Endothelial cell of umbilical vein (primary cell): Measurements from ENCODE around the gene TUBB4A. TPM values are rescaled to one million over a fixed set of nuclear protein-coding genes. Genes with fewer than 3 reads are reported as not detected.

Source experiments
- BruUV-seq: library from RNA; stranded (reverse); fragments of 400-500 nt; replicated peaks from 2 replicates; lab custom pipeline; 2021; lab: Mats Ljungman, UMichigan
- CTCF ChIA-PET: fragments of 300-600, 350-600 bp; sonication (Branson Sonifier 250); formaldehyde crosslinking; loops from one replicate; lab custom pipeline; 2021; ENCODE audit warnings: antibody characterized with exemption, inconsistent platforms; lab: Charles Lee
- POLR2A ChIA-PET: fragments of 300-600, 350-600 bp; sonication (Branson Sonifier 250); formaldehyde crosslinking; loops from one replicate; lab custom pipeline; 2021; ENCODE audit warnings: antibody characterized with exemption, inconsistent platforms; lab: Charles Lee
- DNase-seq: peaks from one replicate; pipeline ENCODE4 v3.0.0-alpha.2; 2011; ENCODE audit warnings: low read depth, low spot score
- FAIRE-seq: peaks from 2 replicates; lab custom pipeline; 2011; peaks lifted over from hg19 to GRCh38; lab: Jason Lieb, UNC
- H2AFZ ChIP-seq: 2 replicates; pipeline ENCODE4 v1.6.0; 2012; ENCODE audit warnings: low read depth, low read length, control low read depth, inconsistent platforms
- H3K27ac ChIP-seq: 2 replicates; pipeline ENCODE4 v1.5.1; 2011; ENCODE audit warnings: low read depth, mild to moderate bottlenecking, control low read depth, low read length, moderate library complexity; ENCODE audit not compliant: insufficient read depth
- H3K27me3 ChIP-seq, 2 experiments: 2 replicates each; pipeline versions ENCODE4 v1.6.0 to v1.6.1; 2011; ENCODE audit warnings: low read length in 2 of 2, mixed read lengths in 1 of 2; ENCODE audit not compliant: control insufficient read depth in 2 of 2, insufficient read depth in 2 of 2
- H3K36me3 ChIP-seq, 2 experiments: 2 replicates in 1 of 2; 3 replicates in 1 of 2; pipeline ENCODE4 v1.5.1; 2011; ENCODE audit warnings: low read length in 2 of 2, mild to moderate bottlenecking in 1 of 2, moderate library complexity in 1 of 2; ENCODE audit not compliant: control insufficient read depth in 2 of 2, insufficient read depth in 2 of 2; ENCODE audit errors: extremely low read depth in 1 of 2
- H3K4me1 ChIP-seq: 3 replicates; pipeline ENCODE4 v1.5.1; 2011; ENCODE audit warnings: mild to moderate bottlenecking, low read length; ENCODE audit not compliant: control insufficient read depth, insufficient read depth; ENCODE audit errors: extremely low read depth
- H3K4me2 ChIP-seq: 2 replicates; pipeline ENCODE4 v1.6.1; 2011; ENCODE audit warnings: low read length, control low read depth, mixed read lengths; ENCODE audit not compliant: insufficient read depth
- H3K4me3 ChIP-seq, 3 experiments: fragments of 200-600 bp in 1 of 3; sonication (generic), shearing (Covaris generic) in 1 of 3; replicated peaks in 1 of 3; 2 replicates each; pipeline ENCODE4 v1.5.1; 2011 to 2016; ENCODE audit warnings: control low read depth in 3 of 3, low read length in 3 of 3, mild to moderate bottlenecking in 2 of 3, inconsistent platforms in 1 of 3, low read depth in 1 of 3, moderate library complexity in 1 of 3; ENCODE audit not compliant: insufficient read depth in 1 of 3
- H3K79me2 ChIP-seq: 2 replicates; pipeline ENCODE4 v1.6.0; 2012; ENCODE audit warnings: low read length, inconsistent platforms; ENCODE audit not compliant: control insufficient read depth, insufficient read depth
- H3K9ac ChIP-seq: replicated peaks from 2 replicates; pipeline ENCODE3; 2011; ENCODE audit warnings: low read length, control low read depth; ENCODE audit not compliant: insufficient read depth; ENCODE audit errors: extremely low read depth
- H3K9me1 ChIP-seq: replicated peaks from 3 replicates; pipeline ENCODE4 v1.6.0; 2011; ENCODE audit warnings: mild to moderate bottlenecking, low read length; ENCODE audit not compliant: control insufficient read depth, insufficient read depth; ENCODE audit errors: extremely low read depth
- H3K9me3 ChIP-seq: replicated peaks from 2 replicates; pipeline ENCODE4 v1.5.1; 2012; ENCODE audit warnings: low read length, inconsistent platforms; ENCODE audit not compliant: control insufficient read depth, insufficient read depth
- H4K20me1 ChIP-seq: replicated peaks from 2 replicates; pipeline ENCODE3; 2011; ENCODE audit warnings: mild to moderate bottlenecking, low read length; ENCODE audit not compliant: control insufficient read depth, insufficient read depth; ENCODE audit errors: extremely low read depth
- EZH2 ChIP-seq: IDR thresholded peaks from 2 replicates; pipeline ENCODE4 v1.6.1; 2012; ENCODE audit warnings: borderline replicate concordance, low read depth, mild to moderate bottlenecking, moderate library complexity, low read length, inconsistent platforms; ENCODE audit not compliant: severe bottlenecking
- FOS ChIP-seq: IDR thresholded peaks from 2 replicates; pipeline ENCODE4 v1.6.1; 2011; ENCODE audit warnings: mild to moderate bottlenecking, low read length, moderate library complexity, borderline replicate concordance; ENCODE audit not compliant: insufficient read depth
- GATA2 ChIP-seq: IDR thresholded peaks from 2 replicates; pipeline ENCODE4 v1.7.0; 2011; ENCODE audit warnings: low read depth, mild to moderate bottlenecking, moderate library complexity, mixed read lengths, low read length; ENCODE audit not compliant: insufficient read length, insufficient read depth
- JUN ChIP-seq: IDR thresholded peaks from 2 replicates; pipeline ENCODE4 v1.6.1; 2011; ENCODE audit warnings: borderline replicate concordance, low read depth; ENCODE audit not compliant: insufficient read length, insufficient read depth
- MYC ChIP-seq: IDR thresholded peaks from one replicate; pipeline ENCODE4 v1.6.1; 2011; ENCODE audit warnings: mild to moderate bottlenecking, low read depth, low read length
- POLR2A ChIP-seq: IDR thresholded peaks from 2 replicates; pipeline ENCODE4 v1.6.1; 2012; ENCODE audit warnings: low read depth, mild to moderate bottlenecking, control low read depth, low read length
- POLR2AphosphoS5 ChIP-seq: IDR thresholded peaks from 2 replicates; pipeline ENCODE4 v1.6.1; 2012; ENCODE audit warnings: low read depth, mild to moderate bottlenecking, control low read depth, low read length, moderate library complexity; ENCODE audit not compliant: insufficient read depth
- dilution Hi-C: fragments of 300-500 bp; cut with MboI; formaldehyde crosslinking; loops from one replicate; pipeline ENCODE4 v1.15.0; 2019; ENCODE audit warnings: low sequenced_read_pairs; ENCODE audit not compliant: extremely low pct_ligation_motif_present
- intact Hi-C: fragments of 100-400 bp; cut with micrococcal nuclease; formaldehyde crosslinking; loops from one replicate; pipeline ENCODE4 v1.10.0; 2022
- polyA plus RNA-seq, 4 experiments: library from polyadenylated mRNA; depleted of rRNA in 3 of 4; stranded (reverse) in 3 of 4; unstranded in 1 of 4; fragments of >200 nt; gene quantifications; 2 replicates each; pipeline versions ENCODE4 v1.2.1 to v1.2.3, GENCODE V29; 2011 to 2012; ENCODE audit warnings: missing spikeins in 1 of 4
- total RNA-seq: library from RNA; stranded (reverse); gene quantifications from 2 replicates; pipeline ENCODE4 v1.2.3, GENCODE V29; 2021
- TF ChIP-seq, protein P1 (sequence below): IDR thresholded peaks from 2 replicates; pipeline ENCODE4 v1.6.1; 2011; ENCODE audit not compliant: insufficient read depth, insufficient read length
- TF ChIP-seq, protein P2 (sequence below), 2 donors: IDR thresholded peaks; 1 replicate in 1 of 2; 2 replicates in 1 of 2; pipeline ENCODE4 v1.5.1; 2011; ENCODE audit warnings: low read length in 2 of 2, mild to moderate bottlenecking in 2 of 2, moderate library complexity in 2 of 2, control low read depth in 1 of 2, inconsistent platforms in 1 of 2, low read depth in 1 of 2; ENCODE audit not compliant: insufficient read depth in 1 of 2; ENCODE audit errors: extremely low read depth in 1 of 2

TUBB4A gene
- total and polyA plus RNA-seq, 2 donors (not counting 3 experiments of a cell fraction or from before 2014, with no cell fraction given): not detected

DNA sequence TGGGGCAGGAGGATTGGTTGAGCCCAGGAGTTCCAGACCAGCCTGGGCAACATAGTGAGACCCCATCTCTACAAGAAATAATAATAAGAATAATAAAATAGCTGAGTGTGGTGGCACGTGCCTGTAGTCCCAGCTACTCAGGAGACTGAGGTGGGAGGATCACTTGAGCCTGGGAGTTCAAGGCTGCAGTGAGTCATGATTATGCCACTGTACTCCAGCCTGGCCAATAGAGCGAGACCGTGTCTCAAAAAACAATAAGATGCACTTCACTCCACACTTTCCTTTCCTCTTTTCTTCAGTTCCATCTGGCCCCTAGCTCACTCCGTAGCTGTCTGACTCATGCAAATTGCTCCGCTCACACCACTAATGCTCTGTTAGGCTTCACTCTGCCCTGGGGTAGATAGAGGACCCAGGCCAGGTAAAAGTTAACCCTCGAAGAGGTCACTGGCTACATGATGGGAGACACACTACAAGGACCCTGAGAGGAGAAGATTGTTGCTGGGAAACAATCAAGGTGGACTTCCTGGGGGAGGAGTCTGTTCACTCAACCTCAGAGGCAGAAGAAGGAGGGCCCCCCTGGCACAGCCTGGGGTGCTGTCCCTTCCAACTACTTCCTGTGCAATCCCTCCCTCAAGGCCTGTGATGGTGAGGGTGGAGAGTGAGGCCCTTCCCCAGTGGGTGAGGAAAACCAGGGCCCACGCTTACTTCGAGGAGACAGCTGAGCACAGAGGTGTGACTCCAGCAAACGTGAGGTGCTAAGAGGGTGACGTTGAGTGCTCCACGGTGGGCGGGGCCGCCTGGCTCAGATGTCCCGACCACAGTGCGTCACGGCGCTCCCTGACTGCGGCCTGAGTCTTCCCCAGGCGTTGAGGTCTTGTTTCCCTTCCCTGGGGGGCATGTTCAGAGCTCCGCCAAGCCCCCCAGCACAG lies 19.9 kb upstream of the TUBB4A start:
- no peak overlapping the region for H2AFZ ChIP-seq
- no peak overlapping the region for H3K27ac ChIP-seq
- H4K20me1 ChIP-seq: no peaks in the 10 kb centered on the region
- ChIA-PET POLR2A (interaction anchor here (0.6 kb wide), 1 partner anchor 547 kb away, joined by 3 read pairs; the partner anchor contains the start of gene ZNF557), CTCF (interaction anchor here (2.2 to 7.3 kb wide), 2 partner anchors 110 to 342 kb away, joined by 8 to 100 read pairs; no protein-coding TSS in a partner anchor)
- H3K4me3 ChIP-seq: no peak overlapping the region
- DNase-seq: no peak
- no peak overlapping the region for H3K4me2 ChIP-seq
- intact Hi-C loops: no loop called here
- dilution Hi-C loops: no loop called here
- FAIRE-seq: no peak
- H3K27me3 ChIP-seq: no peaks in the 10 kb centered on the region
- TF ChIP-seq FOS (no peak), JUN (no peak), MYC (no peak), EZH2 (no peak), GATA2 (no peak), POLR2AphosphoS5 (no peak), POLR2A (no peak)
- TF ChIP-seq, protein P1, sequence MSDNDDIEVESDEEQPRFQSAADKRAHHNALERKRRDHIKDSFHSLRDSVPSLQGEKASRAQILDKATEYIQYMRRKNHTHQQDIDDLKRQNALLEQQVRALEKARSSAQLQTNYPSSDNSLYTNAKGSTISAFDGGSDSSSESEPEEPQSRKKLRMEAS: no peak
- TF ChIP-seq, protein P2, sequence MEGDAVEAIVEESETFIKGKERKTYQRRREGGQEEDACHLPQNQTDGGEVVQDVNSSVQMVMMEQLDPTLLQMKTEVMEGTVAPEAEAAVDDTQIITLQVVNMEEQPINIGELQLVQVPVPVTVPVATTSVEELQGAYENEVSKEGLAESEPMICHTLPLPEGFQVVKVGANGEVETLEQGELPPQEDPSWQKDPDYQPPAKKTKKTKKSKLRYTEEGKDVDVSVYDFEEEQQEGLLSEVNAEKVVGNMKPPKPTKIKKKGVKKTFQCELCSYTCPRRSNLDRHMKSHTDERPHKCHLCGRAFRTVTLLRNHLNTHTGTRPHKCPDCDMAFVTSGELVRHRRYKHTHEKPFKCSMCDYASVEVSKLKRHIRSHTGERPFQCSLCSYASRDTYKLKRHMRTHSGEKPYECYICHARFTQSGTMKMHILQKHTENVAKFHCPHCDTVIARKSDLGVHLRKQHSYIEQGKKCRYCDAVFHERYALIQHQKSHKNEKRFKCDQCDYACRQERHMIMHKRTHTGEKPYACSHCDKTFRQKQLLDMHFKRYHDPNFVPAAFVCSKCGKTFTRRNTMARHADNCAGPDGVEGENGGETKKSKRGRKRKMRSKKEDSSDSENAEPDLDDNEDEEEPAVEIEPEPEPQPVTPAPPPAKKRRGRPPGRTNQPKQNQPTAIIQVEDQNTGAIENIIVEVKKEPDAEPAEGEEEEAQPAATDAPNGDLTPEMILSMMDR (IDR thresholded peaks at IDR 0.05; ENCODE audit: extremely low read depth in 1 of 2, insufficient read depth in 1 of 2, low read depth in 1 of 2, low read length in 2 of 2): no peak
- H3K9me1 ChIP-seq: no peaks in the 10 kb centered on the region
- no peak overlapping the region for H3K9ac ChIP-seq
- H3K9me3 ChIP-seq: no peaks in the 10 kb centered on the region
- no TSS peak for BruUV-seq
- H3K36me3 ChIP-seq: no peaks in the 10 kb centered on the region
- H3K79me2 ChIP-seq: no peaks in the 10 kb centered on the region
- H3K4me1 ChIP-seq: peaks cover 4% of the 10 kb centered on the region
